ENCODE measurements around the gene UIMC1.

The UIMC1 gene

DNA sequence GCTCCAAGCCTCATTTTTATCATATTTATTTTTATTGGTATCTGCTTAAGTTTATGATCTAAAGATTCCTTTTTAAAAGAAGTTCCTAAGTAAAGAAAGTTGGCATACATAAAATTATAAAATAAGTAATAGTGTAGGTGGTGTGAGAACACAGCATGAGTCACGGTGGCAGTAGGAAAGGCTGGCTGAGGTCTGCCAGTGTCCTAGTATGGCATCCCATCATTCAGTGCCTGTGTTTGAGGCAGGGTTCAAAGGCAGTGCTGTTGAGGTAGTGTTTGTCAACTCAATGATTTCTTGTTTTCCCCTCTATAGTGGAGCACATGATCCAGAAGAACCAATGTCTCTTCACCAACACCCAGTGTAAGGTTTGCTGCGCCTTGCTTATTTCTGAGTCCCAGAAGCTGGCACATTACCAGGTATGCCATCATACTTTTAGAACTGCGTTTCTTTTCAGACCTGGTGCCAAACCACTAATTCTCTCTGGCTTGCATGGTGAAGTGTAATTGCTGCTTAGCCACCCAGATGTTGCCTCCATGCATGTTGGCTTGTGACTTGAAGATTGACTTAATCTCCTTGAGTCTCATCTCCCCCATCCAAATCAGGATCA is 34.3 kb upstream of the UIMC1 start:
- TF ChIP-seq CTCF (IDR thresholded peaks at IDR 0.05): no peak

DNA sequence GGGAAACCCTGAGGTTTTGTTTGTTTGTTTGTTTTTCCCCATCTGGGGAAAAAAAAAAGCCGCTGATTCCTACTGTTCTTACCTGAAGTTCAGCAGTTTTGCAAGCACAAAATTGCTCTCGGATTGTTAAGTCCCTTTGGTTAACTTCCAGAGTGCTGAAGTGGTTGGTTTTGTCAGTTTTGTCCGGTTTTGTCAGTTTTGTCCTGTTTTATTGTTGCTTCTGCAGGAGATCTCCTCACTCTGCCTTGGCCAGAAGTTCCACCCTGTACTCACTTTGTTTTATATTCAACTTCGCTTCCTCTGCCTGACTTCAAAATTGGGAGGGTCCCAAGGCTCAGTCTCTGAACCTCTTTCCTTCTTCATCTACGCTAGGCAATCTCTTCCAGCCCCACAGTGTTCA is 30.3 kb upstream of the UIMC1 start:
- TF ChIP-seq CTCF (IDR thresholded peaks at IDR 0.05): no peak

DNA sequence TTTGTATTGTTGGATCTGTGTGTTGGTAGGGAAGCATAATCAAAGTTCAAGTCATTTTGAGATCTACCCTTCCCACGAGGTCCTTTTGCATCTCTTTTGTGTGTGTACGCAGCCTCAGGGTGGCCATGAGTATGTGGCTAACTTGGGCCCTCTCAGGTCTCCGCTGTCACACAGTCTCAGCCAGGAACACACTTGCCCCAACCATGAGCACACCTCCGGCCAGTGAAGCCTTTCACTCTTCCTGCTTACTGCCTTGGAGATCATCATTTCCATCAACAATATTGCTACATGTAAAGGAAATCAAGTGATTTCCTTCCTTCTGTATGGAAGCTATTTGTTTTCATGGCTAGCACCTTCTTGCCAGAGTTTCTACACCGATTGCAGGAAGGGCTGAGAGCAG is 29.9 kb upstream of the UIMC1 start:
- no peak for TF ChIP-seq CTCF (IDR thresholded peaks at IDR 0.05)

DNA sequence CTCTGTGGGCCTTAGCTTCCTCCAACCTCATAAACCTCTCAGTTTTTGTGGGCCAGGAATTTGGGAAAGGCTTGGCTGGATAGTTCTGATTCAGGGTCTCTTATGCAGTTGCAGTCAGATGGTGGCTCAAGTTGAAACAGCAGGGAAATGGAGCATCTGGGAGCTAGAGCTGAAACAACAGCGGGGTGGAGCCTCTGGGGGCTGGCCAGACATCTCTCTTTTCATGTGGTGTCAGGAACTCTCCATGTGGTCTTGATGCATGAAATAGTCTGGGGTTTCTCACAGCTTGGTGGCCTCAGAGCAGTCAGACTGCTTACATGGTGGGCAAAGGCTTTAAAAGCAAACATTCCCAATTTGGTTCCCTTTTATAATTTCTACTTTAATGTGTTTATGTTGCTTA is 29.4 kb upstream of the UIMC1 start:
- TF ChIP-seq CTCF (IDR thresholded peaks at IDR 0.05): no peak

GRCh38 chr5:177029498-177029897 is 22.9 kb upstream of the UIMC1 start:
- no peak for TF ChIP-seq CTCF (IDR thresholded peaks at IDR 0.05)

DNA sequence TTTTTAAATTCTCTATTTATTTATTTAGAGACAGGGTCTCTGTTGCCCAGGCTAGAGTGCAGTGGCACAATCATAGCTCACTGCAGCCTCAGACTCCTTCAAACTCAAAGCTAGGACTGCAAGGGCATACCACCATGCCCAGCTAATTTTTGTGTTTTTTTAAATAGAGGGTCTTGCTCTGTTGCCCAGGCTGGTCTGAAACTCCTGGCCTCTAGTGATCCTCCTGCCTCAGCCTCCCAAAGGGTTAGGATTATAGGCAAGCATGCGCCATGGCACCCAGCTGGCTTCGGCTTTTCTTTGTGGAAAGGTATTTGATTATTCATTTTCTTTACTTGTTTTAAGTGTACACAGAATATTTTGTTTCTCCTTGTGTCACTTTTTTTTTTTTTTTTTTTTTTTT is 21.1 kb upstream of the UIMC1 start:
- TF ChIP-seq CTCF (IDR thresholded peaks at IDR 0.05): no peak

- TF ChIP-seq CTCF (IDR thresholded peaks at IDR 0.05): no peak
These were observed 18.6 kb upstream of the UIMC1 start for GRCh38 chr5:177025101-177025601.

- no peak for TF ChIP-seq CTCF (IDR thresholded peaks at IDR 0.05)
These were observed 18.0 kb upstream of the UIMC1 start for GRCh38 chr5:177024559-177024958.
